IPS-NIHi7 (cell line): Measurements from ENCODE around the gene UBXN11.
A peak's percentile ranks its signal among the peaks of the same experiment; 100 is the strongest.

ENCODE experiments used
- DNase-seq: peaks from one replicate; pipeline ENCODE4 v3.0.0; 2012; ENCODE audit warnings: mixed read lengths; ENCODE audit errors: extremely low spot score

UBXN11 gene

DNA sequence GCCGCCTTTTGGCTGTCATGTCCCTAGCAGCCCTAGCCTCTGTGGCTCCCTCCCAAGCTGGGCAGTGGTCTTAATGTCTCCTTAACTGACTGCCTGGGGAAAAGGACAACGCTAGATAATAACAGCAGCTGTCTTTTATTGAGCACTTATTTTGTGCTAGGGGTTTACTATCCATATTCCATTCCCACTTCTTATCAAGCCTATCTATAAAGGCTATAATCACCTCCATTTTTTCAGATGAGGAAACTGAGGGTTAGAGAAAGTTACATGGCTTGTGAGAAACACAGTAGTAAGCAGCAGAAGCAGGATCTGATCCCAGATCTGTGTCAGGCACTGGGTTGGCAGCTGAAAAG, 20.4 kb downstream of the UBXN11 start:
- DNase-seq, result no peak

DNA sequence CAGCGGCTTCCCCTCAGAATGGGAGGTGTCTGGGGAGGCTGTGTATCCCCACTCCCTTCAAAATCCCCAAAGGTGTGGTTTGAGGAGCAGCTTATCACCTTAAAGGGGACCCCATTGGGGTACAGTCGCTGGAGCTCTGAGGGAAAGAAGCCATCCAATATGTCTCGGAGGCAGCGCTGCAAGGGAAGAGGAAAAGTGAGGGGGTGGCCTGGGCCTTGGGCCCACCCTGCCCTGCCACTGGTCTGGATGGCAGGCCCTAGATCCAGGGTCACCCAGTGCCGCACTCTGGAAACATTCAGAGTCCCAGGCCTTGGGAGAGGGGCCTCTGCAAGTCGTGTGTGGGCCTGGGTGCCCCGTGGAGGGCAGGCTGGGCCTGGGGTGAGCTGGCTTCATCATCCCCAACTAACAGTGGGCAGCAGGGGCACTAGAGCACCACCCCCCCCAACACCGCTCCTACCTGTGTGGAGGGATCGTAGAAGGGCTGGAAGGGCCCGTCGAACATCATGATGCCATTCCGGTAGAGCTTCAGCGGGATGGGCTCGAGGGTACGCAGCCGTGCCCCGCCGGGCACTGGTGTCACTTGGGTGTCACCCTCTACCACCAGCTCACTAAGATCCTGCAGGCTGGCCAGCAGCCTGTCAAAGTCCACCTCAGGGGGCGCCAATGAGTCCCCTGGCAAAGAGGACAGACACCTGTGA, 20.9 kb downstream of the UBXN11 start:
- DNase-seq, result peak; percentile 85

DNA sequence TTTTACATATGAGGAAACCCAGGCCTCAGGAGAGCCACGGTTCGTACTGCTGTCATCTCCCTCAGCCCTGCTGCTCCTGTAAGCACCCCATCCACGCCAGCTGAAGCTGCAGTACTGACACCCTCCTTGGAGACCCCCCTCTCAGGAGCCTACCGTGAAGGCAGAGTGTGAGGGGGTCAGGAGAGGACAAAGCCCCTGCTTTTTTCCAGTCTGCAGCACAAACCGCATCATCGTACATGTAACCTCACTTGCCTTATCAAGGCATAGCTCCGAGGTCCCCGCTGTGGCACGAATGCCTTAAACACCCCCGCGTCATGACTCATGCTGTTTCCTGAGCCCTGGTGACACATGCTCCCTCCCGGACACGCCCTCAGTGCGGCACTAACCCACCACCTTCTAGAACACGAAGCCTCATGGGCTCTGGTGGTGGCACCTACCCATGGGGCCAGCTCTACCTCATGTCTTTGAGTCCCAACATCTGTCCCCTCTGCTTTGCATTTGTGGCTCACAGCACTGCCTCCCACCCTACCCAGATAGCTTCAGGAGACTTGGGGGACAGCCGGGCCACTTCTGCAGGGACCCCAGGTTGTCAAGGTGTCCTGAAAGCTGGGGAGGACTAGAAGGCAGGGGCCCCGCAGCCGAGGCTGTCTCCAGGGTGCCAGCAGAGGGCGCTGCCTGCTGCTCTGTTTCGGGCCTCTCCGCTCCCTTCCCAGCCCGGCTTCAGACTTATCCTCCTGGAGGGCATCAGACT, 21.7 kb downstream of the UBXN11 start:
- DNase-seq, result peak; percentile 85

DNA sequence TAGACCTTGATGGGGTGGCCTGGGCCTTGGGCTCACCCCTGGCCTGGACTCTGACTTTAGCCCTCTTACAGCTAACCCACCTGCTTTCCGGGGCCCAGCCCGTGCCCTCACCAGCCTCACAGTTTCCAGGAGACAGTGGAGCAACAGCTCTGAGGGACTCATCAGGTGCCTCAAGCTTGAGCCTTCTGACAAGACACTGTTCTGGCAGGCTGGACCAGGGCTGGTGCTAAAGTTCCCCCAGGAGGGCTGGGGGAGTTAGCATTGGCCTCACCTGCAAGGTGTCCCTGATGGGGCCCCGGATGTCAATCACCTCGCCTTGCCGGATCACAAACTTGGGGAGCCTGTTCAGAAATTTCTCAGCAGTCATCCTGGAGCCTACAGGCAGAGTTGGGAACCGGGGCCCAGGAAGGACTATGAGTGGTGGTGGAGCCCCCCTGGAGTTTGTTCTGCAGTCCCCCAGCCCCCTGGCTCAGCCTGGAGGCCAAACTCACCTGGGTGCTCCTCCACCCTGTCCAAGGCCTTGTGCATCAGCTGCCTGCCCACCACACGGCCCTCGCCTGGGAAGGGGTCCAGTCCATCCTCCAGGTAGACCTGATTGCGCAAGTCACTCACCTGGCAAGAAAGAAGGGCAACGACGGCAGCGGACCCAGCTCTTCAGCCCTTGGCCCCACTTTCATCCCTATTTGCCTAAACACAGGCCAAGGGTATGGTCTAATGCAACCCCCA, 22.4 kb downstream of the UBXN11 start:
- DNase-seq, result no peak

DNA sequence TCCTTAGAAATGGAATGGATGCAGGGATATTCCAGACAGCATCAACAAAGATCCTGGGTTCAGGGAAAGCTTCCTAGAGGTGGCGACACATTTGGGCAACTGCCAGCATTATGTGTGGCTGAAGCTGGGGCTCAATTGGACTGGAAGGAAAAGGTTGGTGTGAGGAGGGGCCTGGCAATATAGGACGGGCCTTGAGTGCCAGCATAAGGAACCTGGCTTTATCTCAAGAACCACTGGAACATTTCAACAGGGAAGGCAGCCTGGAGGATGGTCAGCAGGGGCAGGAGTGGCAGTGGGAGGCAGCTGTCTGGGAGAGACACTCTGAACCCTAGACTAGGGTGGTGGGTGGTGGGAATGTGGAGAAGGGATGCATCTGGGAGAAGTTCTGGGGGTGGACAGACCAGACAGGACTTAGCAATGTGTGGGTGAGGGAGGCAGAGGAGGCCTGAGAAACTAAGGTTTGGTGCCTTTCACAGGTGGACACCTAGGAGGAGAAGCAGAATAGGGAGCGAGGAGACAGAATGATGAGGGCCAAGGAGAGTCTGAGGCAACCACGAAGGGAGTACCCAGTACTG, 23.1 kb downstream of the UBXN11 start:
- DNase-seq, result no peak

DNA sequence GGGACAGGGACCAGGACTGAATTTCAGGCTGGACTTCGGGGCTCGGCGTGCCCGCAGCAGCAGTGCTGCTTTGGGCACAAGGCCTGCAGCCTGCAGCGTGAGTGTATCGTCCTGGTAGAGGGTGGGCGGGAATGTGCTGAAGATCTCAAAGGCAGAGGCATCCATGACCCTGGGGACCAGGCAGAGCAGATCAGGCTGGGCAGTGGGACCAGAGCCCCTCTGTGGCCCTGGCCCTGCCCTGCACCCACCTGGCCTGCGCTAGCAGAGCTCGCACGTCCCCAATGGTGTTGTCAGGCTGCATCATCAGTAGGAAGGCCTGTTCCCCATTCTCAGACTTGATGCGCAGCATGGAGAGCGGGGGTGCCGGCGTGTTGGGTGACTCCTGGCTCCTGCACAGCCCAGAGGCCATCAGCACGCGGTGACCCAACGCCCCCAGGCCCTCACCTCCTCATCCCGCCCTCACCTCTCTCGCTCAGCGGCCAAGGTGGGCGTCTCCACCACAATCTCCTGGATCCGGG, 24.0 kb downstream of the UBXN11 start:
- DNase-seq, result no peak

DNA sequence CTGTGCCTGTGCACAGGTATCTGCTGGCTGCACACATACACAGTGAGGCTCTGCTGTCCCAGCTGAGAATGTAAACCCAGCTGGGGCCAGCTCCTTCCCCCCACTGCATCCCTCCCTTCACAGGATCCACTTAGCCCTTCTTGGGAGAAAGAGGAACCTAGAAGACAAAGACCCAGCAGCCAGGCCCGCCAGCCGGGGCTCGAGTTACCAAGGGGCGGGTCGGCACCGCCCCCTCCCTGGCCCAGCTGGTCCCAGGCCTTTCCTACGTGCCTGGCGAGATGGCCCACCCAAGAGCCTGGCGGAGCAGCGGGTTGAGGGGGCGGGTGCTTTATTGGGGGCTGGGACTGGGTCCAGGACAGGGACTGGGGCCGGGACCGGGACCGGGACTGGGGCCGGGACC, 24.5 kb downstream of the UBXN11 start:
- peak; percentile 88 for DNase-seq

DNA sequence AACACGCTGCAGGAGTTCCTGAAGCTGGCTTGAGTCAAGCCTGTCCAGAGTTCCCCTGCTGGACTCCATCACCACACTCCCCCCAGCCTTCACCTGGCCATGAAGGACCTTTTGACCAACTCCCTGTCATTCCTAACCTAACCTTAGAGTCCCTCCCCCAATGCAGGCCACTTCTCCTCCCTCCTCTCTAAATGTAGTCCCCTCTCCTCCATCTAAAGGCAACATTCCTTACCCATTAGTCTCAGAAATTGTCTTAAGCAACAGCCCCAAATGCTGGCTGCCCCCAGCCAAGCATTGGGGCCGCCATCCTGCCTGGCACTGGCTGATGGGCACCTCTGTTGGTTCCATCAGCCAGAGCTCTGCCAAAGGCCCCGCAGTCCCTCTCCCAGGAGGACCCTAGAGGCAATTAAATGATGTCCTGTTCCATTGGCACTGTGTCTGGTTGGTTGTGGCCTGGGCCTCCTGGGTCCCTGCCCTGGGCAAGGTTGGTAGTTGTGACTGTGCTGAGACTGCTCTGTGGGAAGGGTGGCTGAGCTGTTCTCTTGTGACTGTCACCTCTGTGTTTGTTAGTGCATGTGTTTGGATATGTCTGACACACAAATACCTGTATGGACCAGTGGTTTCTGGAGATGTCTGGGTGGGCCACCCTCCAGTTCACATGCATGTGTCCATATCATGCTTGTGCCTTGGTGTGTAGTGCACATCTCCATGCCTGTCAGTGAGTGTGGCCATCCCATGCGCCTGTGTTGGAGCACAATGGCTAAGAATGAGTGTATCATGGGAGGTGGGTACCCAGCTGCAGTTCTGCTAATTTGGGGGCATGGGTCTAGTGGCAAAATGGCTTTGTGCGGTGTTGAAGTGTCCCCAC, 25.1 kb downstream of the UBXN11 start:
- DNase-seq, result no peak

DNA sequence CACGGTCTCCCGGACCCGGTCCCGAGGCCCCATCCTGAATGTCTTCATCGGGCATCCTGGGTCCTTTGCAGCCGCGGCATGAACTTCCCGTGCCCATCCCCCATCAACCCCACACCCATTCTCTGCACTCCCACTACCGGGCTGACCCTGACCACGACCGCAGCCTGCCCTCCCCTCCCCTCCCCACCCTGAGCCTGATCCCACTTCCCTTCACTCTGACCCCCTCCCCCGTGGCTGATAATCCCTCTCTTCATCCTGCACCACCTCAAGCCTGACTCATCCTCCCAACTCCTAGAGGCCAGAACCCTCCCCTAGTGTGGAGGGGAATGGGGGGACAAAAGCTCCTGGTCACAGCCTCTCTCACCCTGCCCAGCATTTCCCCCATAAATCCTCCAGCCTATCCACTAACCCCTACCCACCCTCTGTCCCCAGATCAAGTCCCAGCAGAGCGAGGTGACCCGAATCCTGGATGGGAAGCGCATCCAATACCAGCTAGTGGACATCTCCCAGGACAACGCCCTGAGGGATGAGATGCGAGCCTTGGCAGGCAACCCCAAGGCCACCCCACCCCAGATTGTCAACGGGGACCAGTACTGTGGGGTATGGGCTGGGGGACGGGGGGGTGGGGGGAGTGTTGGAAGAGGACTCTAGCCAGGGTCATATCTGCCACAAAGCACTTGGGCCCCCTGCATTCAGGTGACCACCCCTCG, 25.9 kb downstream of the UBXN11 start:
- peak; percentile 43 for DNase-seq

DNA sequence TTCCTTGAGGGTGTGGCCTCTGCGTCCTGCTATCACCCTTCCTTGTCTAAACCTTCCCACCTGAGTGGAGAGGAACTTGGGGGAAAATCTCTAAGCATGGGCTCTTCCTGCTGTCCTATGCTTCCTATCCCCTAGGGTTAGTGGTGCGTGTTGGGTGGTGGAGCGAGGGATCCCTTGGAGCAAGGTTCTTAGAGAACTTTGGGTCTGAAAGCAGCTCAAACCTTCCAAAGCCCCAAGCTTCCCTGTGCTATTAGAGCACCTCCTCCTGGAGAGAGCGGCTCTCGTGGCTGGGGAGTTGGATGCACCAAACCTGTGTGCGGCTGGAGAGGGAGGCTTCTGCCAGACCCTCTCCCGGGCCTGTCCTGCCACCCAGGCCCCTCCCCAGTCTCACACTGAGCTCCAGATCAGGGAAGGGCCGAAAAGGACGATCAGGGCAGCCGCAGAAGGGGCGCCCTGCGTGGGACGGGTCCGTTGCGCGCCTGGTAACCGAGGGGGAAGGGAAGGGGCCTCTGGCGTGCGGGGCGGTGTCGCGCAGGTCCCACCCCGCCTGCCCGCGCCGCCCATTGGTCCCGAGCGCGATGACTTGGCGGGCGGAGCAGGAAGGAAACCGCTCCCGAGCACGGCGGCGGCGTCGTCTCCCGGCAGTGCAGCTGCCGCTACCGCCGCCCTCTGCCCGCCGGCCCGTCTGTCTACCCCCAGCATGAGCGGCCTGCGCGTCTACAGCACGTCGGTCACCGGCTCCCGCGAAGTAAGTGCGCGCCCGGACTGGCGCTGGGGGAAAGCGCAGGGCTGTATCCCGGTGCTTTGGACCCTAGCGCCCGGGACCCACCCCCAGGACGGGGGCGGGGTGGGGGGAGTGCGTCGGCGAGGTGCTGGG, 26.7 kb downstream of the UBXN11 start, which contains the start of gene SH3BGRL3:
Gene SH3BGRL3, plus strand, starts transcription at position 631 of the 877 bp plus-strand sequence. Its CDS starts 70 bp downstream, at position 701.
- DNase-seq, result peak; percentile 89

DNA sequence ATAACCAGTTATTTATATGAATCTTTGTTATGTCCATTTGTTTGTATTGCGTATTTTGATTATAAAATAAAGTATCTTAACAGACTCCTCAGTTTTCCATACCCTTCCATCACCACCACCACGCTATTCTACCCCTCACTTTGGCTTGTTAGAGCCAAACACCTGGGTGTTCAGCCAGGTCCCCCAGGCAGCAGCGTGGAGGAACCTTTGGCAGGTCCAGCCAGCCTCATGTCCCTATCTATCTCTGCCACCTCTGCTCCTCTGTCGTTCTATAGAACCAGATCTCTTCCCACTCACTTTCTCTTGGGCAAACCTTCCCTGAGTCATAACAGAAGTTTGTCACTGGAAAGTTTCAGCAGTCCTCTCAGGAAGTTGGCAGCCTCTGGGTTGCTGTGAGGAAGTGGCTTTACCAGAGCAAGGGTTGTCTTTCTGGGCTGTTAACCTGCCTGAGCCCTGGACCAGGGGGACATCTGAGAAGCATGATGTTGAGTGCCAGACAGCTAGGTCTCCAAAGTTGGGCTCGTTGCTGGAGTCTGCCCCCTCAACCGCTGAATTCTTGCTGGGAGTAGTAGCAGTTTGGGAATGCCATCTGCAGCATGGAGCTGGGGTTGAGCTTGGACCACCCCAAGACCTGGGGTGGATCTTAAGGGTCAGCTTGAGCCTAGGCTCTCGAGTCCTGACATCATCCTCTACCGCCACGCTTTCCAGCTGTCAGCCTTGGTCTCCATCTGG, 27.5 kb downstream of the UBXN11 start:
- no peak for DNase-seq

DNA sequence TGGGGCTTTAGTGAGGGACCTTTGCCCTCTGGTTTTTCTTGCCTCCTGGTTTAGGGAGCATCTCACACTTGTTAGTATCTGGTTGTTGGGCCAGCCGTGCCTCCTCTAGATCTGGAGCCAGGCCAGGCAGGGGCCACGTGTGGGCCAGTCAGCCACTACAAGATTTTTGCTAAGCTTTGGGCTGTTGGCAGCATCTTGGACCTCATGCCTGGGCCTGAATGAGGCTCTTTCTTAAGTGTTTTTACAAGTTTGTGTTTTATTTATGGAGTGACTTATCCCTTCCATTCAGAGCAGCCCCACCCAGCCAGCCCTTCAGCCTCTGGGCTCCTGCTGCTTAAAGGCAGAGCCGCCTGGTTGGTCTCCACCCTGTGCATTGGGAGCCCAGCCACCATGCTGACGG, 28.1 kb downstream of the UBXN11 start:
- DNase-seq, result no peak

DNA sequence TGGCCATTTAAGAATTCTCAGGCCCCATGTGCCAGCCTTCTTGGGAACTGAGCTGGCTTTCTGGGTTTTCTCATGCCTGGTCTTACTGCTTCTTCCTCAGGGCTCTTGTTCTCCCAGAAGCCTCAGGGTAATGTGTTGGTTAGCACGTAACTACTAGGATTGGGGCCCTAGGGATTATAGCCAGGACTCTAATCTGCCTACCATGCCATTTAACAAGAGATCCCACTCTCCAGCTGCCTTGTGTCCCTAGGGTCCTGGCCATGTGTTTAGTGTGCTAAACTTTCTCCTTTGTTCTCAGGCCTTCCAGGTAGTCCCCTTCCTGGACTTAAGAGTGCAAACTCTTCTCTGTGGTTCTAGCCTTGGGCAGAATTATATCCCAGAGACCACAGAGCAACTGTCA, 28.7 kb downstream of the UBXN11 start:
- no peak for DNase-seq

DNA sequence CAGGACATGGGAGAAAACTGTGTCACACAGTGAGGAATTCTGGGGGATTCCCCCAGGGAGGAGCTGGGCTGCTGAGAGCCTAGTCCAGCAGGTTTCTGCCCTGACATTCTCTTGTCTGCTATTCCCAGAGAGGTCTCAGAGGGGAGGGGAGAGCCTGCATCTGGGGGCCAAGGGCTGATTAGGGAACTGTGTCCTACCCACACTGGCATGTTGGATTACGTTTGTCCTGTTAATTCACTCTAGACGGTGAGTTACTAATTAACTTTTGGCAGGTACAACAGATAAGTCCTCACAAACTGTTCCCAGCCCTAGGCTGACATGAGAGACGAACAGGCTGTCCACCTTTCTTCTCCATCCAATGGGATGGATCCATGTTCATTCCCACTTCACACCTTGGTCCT, 29.2 kb downstream of the UBXN11 start:
- no peak for DNase-seq

DNA sequence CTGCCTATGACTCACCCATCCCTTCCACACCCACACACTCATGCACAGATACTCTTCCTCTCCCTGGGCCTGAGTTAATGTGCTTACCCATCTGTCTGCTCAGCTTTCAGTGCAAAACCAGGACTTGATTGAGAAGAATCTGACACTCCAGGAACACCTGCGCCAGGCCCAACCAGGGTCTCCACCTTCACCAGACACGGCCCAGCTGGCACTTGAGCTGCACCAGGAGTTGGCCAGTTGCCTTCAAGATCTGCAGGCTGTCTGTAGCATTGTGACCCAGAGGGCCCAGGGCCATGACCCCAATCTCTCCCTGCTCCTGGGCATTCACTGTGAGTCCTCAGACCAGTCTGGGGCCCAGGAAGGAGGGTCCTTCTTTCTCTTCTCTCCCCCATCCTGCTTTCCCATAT, 30.0 kb downstream of the UBXN11 start:
- DNase-seq, result no peak

DNA sequence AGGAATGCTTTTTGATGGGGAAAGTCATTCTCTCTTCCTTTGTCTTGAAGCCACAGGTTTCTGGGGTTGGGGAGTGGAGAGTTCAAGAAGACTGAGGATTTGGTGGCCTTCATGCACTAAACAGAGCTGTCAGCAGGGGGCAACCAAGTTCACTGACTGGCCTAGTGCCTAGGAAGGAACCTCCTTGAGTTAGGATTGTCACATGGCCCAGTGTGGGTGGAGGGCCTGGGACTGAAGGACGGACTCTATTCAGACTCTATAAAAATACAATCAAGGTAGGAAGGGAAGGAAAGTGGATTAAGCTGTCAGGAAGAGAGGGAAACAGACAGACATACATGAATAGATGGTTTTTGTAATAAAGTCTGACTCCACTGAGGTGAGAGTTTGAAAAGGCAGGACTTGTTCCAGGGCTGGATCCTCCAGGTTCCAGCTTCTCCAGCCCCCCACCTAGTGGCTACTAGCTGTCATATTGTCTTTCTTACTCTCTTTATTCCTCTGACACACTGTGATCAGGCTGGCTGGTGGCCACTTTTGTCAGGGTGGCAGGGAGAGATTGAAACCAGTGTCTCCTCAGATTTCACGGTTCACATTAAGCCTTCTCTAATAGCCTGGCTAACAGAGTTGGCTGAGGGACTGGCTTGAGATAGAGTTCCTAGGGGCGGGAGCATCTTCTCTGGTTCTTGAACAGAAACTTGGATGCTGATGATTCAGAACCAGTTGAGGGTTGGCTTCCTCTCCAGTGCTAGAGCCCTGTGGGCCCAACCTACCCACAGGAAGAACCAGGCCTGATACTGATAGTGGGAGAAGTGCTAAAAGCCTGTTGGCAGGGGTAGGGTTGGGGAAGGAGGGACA, 30.6 kb downstream of the UBXN11 start:
- peak; percentile 91 for DNase-seq

DNA sequence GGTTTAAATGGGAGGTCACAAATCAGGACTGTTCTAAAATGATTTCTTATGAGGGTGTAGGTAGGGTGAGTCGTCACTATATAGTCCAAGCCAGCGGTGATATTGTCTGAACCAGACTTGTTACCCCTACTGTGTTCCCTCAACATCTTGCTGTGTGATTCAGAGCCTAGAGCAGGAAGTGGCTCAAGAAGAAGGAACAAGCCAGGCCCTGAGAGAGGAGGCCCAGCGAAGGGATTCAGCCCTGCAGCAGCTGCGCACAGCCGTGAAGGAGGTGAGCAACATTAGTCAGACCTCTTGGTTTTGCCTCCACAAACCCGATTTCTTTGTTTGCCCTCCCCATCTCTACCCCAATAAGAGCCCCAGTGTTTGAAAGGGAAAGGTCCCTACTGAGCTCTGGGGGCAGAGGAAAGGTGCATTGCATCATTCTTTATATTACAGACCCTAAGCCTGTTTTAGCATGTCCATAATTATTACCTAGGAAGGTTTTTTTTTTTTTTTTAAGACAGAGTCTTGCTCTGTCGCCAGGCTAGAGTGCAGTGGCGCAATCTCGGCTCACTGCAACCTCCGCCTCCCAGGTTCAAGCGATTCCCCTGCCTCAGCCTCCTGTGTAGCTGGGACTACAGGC, 31.5 kb downstream of the UBXN11 start:
- no peak for DNase-seq

DNA sequence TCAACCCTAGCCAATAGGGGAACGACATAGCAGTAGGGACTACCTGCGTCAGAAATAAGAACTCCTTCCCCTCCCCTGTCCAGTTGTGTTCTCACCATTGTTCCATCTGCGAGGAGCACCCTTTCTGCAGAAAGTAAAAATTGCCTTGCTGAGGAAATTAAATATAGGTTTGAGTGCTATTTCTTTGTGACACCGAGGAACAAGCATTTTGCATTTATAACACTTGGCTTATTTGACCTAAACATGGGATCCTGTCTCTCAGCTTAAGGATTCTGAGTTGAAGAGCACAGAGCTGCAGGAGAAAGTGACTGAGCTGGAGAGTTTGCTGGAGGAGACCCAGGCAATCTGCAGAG, 37.3 kb downstream of the UBXN11 start:
- DNase-seq, result no peak
